ENCODE measurements around the gene N4BP2L2. TPM values are rescaled to one million over a fixed set of nuclear protein-coding genes. Genes with fewer than 3 reads are reported as not detected.

The N4BP2L2 gene
- total and polyA plus RNA-seq, 2 experiments from 2014 or later: 63.1 to 160 TPM

DNA sequence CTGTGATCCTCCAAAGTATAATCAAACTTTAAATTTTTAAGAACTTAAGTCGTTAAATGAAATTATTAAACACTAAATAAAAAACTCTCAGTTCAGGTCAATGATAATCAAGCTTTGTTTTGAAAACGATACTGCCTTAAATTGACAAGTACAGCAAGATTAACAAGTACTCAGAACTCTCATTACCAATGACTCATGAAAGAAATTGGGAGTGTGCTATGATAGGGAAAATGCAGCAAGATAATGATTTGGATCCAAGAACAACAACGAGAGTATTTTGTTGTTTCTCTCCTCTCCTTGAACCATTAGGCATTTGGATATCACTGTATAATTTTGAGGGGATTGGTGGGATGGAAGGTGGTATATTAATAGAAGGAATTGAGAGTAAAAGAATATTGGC is 10.2 kb downstream of the N4BP2L2 start (continued):
- TF ChIP-seq, protein P1, sequence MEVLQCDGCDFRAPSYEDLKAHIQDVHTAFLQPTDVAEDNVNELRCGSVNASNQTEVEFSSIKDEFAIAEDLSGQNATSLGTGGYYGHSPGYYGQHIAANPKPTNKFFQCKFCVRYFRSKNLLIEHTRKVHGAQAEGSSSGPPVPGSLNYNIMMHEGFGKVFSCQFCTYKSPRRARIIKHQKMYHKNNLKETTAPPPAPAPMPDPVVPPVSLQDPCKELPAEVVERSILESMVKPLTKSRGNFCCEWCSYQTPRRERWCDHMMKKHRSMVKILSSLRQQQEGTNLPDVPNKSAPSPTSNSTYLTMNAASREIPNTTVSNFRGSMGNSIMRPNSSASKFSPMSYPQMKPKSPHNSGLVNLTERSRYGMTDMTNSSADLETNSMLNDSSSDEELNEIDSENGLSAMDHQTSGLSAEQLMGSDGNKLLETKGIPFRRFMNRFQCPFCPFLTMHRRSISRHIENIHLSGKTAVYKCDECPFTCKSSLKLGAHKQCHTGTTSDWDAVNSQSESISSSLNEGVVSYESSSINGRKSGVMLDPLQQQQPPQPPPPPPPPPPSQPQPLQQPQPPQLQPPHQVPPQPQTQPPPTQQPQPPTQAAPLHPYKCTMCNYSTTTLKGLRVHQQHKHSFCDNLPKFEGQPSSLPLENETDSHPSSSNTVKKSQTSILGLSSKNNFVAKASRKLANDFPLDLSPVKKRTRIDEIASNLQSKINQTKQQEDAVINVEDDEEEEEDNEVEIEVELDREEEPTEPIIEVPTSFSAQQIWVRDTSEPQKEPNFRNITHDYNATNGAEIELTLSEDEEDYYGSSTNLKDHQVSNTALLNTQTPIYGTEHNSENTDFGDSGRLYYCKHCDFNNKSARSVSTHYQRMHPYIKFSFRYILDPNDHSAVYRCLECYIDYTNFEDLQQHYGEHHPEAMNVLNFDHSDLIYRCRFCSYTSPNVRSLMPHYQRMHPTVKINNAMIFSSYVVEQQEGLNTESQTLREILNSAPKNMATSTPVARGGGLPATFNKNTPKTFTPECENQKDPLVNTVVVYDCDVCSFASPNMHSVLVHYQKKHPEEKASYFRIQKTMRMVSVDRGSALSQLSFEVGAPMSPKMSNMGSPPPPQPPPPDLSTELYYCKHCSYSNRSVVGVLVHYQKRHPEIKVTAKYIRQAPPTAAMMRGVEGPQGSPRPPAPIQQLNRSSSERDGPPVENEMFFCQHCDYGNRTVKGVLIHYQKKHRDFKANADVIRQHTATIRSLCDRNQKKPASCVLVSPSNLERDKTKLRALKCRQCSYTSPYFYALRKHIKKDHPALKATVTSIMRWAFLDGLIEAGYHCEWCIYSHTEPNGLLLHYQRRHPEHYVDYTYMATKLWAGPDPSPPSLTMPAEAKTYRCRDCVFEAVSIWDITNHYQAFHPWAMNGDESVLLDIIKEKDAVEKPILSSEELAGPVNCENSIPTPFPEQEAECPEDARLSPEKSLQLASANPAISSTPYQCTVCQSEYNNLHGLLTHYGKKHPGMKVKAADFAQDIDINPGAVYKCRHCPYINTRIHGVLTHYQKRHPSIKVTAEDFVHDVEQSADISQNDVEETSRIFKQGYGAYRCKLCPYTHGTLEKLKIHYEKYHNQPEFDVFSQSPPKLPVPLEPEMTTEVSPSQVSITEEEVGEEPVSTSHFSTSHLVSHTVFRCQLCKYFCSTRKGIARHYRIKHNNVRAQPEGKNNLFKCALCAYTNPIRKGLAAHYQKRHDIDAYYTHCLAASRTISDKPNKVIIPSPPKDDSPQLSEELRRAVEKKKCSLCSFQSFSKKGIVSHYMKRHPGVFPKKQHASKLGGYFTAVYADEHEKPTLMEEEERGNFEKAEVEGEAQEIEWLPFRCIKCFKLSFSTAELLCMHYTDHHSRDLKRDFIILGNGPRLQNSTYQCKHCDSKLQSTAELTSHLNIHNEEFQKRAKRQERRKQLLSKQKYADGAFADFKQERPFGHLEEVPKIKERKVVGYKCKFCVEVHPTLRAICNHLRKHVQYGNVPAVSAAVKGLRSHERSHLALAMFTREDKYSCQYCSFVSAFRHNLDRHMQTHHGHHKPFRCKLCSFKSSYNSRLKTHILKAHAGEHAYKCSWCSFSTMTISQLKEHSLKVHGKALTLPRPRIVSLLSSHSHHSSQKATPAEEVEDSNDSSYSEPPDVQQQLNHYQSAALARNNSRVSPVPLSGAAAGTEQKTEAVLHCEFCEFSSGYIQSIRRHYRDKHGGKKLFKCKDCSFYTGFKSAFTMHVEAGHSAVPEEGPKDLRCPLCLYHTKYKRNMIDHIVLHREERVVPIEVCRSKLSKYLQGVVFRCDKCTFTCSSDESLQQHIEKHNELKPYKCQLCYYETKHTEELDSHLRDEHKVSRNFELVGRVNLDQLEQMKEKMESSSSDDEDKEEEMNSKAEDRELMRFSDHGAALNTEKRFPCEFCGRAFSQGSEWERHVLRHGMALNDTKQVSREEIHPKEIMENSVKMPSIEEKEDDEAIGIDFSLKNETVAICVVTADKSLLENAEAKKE (CRISPR knock-in tag; IDR thresholded peaks at IDR 0.05): no peak
- TF ChIP-seq, protein P2, sequence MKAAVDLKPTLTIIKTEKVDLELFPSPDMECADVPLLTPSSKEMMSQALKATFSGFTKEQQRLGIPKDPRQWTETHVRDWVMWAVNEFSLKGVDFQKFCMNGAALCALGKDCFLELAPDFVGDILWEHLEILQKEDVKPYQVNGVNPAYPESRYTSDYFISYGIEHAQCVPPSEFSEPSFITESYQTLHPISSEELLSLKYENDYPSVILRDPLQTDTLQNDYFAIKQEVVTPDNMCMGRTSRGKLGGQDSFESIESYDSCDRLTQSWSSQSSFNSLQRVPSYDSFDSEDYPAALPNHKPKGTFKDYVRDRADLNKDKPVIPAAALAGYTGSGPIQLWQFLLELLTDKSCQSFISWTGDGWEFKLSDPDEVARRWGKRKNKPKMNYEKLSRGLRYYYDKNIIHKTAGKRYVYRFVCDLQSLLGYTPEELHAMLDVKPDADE (IDR thresholded peaks at IDR 0.05): no peak
- TF ChIP-seq STAT1 (IDR thresholded peaks at IDR 0.05; ENCODE audit: unreplicated experiment) (no peak), POLR2AphosphoS5 (IDR thresholded peaks at IDR 0.05; ENCODE audit: low read depth) (no peak), EZH2phosphoT487 (IDR thresholded peaks at IDR 0.05; ENCODE audit: unreplicated experiment) (no peak), CREB1 (CRISPR knock-in tag; IDR thresholded peaks at IDR 0.05; ENCODE audit: low read depth) (no peak), NANOG (IDR thresholded peaks at IDR 0.05; ENCODE audit: borderline replicate concordance) (no peak), ZNF114 (CRISPR knock-in tag; IDR thresholded peaks at IDR 0.05) (no peak), EZH2 (IDR thresholded peaks at IDR 0.05; ENCODE audit: low read depth, unreplicated experiment) (no peak)
- TF ChIP-seq, protein P3, sequence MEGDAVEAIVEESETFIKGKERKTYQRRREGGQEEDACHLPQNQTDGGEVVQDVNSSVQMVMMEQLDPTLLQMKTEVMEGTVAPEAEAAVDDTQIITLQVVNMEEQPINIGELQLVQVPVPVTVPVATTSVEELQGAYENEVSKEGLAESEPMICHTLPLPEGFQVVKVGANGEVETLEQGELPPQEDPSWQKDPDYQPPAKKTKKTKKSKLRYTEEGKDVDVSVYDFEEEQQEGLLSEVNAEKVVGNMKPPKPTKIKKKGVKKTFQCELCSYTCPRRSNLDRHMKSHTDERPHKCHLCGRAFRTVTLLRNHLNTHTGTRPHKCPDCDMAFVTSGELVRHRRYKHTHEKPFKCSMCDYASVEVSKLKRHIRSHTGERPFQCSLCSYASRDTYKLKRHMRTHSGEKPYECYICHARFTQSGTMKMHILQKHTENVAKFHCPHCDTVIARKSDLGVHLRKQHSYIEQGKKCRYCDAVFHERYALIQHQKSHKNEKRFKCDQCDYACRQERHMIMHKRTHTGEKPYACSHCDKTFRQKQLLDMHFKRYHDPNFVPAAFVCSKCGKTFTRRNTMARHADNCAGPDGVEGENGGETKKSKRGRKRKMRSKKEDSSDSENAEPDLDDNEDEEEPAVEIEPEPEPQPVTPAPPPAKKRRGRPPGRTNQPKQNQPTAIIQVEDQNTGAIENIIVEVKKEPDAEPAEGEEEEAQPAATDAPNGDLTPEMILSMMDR (conservative IDR thresholded peaks at IDR 0.05; ENCODE audit: low read depth in 2 of 2): no peak

Measured in GM23338 (cell line).